Stomach smooth muscle (tissue), 2 donors: ENCODE results near the gene ACBD3.

Experiments
- H3K27ac ChIP-seq: one replicate; pipeline ENCODE4 v1.7.0; 2013; ENCODE audit warnings: mild to moderate bottlenecking, low read length, inconsistent platforms
- H3K27me3 ChIP-seq, 2 donors: one replicate each; pipeline ENCODE4 v1.7.0; 2013; ENCODE audit warnings: low read length in 2 of 2; ENCODE audit not compliant: insufficient read depth in 2 of 2, control insufficient read depth in 1 of 2
- H3K36me3 ChIP-seq, 2 donors: one replicate each; pipeline ENCODE4 v1.7.0; 2013; ENCODE audit warnings: low read length in 2 of 2; ENCODE audit not compliant: control insufficient read depth in 2 of 2, insufficient read depth in 2 of 2
- H3K4me1 ChIP-seq: one replicate; pipeline ENCODE4 v1.7.0; 2013; ENCODE audit warnings: low read length; ENCODE audit not compliant: control insufficient read depth, insufficient read depth
- H3K4me3 ChIP-seq, 2 donors: one replicate each; pipeline ENCODE4 v1.7.0; 2013; ENCODE audit warnings: low read length in 2 of 2
- H3K9ac ChIP-seq, 2 donors: one replicate each; pipeline ENCODE4 v1.7.0; 2013; ENCODE audit warnings: low read length in 2 of 2, mild to moderate bottlenecking in 1 of 2
- H3K9me3 ChIP-seq, 2 donors: one replicate each; pipeline ENCODE4 v1.7.0; 2013; ENCODE audit warnings: low read length in 2 of 2; ENCODE audit not compliant: control insufficient read depth in 2 of 2
- donor health status: healthy.
- donor health status: Pancreatic carcinoma.

Gene ACBD3

GRCh38 chr1:226186124-226187018, at the start of gene ACBD3:
TSS of gene ACBD3 (minus strand) at chr1:226186741. CDS start at chr1:226186675, 66 bp downstream.
- peaks cover 15% of the 10 kb centered on the region for H3K4me1 ChIP-seq
- H3K27me3 ChIP-seq = no peaks in the 10 kb centered on the region
- H3K9me3 ChIP-seq = no peaks in the 10 kb centered on the region
- peak within 1 kb of the TSS; percentile 89 to 91 for H3K4me3 ChIP-seq
- no peaks in the 10 kb centered on the region for H3K36me3 ChIP-seq
- H3K27ac ChIP-seq = peak within 1 kb of the TSS; percentile 89
- H3K9ac ChIP-seq = peak within 1 kb of the TSS; percentile 88 to 98

- no peaks in the 10 kb centered on the region for H3K27me3 ChIP-seq
- H3K4me1 ChIP-seq = no peaks in the 10 kb centered on the region
- peaks cover 0 to 3% of the 10 kb centered on the region in 2 donors for H3K36me3 ChIP-seq
Measured at GRCh38 chr1:226233806-226234205, 47.3 kb upstream of the ACBD3 start.

GRCh38 chr1:226233293-226233692, 46.8 kb upstream of the ACBD3 start:
- H3K9me3 ChIP-seq = no peaks in the 10 kb centered on the region
- H3K9ac ChIP-seq = no peak overlapping the region
- peaks cover 0 to 3% of the 10 kb centered on the region in 2 donors for H3K36me3 ChIP-seq
- no peak overlapping the region for H3K27ac ChIP-seq
- H3K4me3 ChIP-seq = no peak overlapping the region
- H3K27me3 ChIP-seq = no peaks in the 10 kb centered on the region
- H3K4me1 ChIP-seq = no peaks in the 10 kb centered on the region

More at GRCh38 chr1:226233806-226234205, 47.3 kb upstream of the ACBD3 start:
- Histone ChIP-seq H3K9me3 (no peaks in the 10 kb centered on the region), H3K27ac (no peak overlapping the region), H3K9ac (no peak overlapping the region), H3K4me3 (no peak overlapping the region)

GRCh38 chr1:226226601-226227000, 40.1 kb upstream of the ACBD3 start:
- H3K27ac ChIP-seq = no peak overlapping the region
- peaks cover 17 to 27% of the 10 kb centered on the region in 2 donors for H3K27me3 ChIP-seq
- no peak overlapping the region for H3K4me3 ChIP-seq
- no peaks in the 10 kb centered on the region for H3K9me3 ChIP-seq
- peaks cover 8% of the 10 kb centered on the region for H3K4me1 ChIP-seq
- H3K36me3 ChIP-seq = no peaks in the 10 kb centered on the region
- no peak overlapping the region for H3K9ac ChIP-seq

- no peak overlapping the region for H3K27ac ChIP-seq
Measured at GRCh38 chr1:226223786-226224244, 37.3 kb upstream of the ACBD3 start.

GRCh38 chr1:226223157-226223785, 36.7 kb upstream of the ACBD3 start, which contains the start of gene MIXL1:
TSS of gene MIXL1 (plus strand) at chr1:226223664. CDS start at chr1:226223682, 18 bp downstream.
- Histone ChIP-seq H3K36me3 (no peaks in the 10 kb centered on the region), H3K9me3 (no peaks in the 10 kb centered on the region), H3K9ac (no peak within 1 kb of the TSS), H3K4me3 (peak within 1 kb of the TSS in 1 of 2 donors; percentile 57), H3K27me3 (peaks cover 17 to 27% of the 10 kb centered on the region in 2 donors), H3K4me1 (peaks cover 8% of the 10 kb centered on the region), H3K27ac (no peak within 1 kb of the TSS)

More at GRCh38 chr1:226223786-226224244, 37.3 kb upstream of the ACBD3 start:
- no peaks in the 10 kb centered on the region for H3K36me3 ChIP-seq
- peaks cover 17 to 27% of the 10 kb centered on the region in 2 donors for H3K27me3 ChIP-seq
- peaks cover 8% of the 10 kb centered on the region for H3K4me1 ChIP-seq
- no peaks in the 10 kb centered on the region for H3K9me3 ChIP-seq
- H3K9ac ChIP-seq = no peak overlapping the region
- peak overlapping the region in 1 of 2 donors; percentile 57 for H3K4me3 ChIP-seq

- Histone ChIP-seq H3K27ac (no peak overlapping the region), H3K27me3 (peaks cover 17 to 27% of the 10 kb centered on the region in 2 donors), H3K4me3 (no peak overlapping the region), H3K4me1 (peaks cover 8% of the 10 kb centered on the region), H3K9me3 (no peaks in the 10 kb centered on the region), H3K36me3 (no peaks in the 10 kb centered on the region), H3K9ac (no peak overlapping the region)
Measured at GRCh38 chr1:226222686-226223085, 36.1 kb upstream of the ACBD3 start.

- Histone ChIP-seq H3K4me1 (peaks cover 8% of the 10 kb centered on the region), H3K27ac (no peak overlapping the region), H3K4me3 (no peak overlapping the region), H3K9ac (no peak overlapping the region), H3K9me3 (no peaks in the 10 kb centered on the region), H3K27me3 (peaks cover 16 to 27% of the 10 kb centered on the region in 2 donors), H3K36me3 (no peaks in the 10 kb centered on the region)
Measured at GRCh38 chr1:226220473-226221189, 34.1 kb upstream of the ACBD3 start.

GRCh38 chr1:226217273-226217672, 30.7 kb upstream of the ACBD3 start:
- Histone ChIP-seq H3K27me3 (no peaks in the 10 kb centered on the region), H3K9ac (no peak overlapping the region), H3K27ac (no peak overlapping the region), H3K36me3 (no peaks in the 10 kb centered on the region), H3K4me1 (no peaks in the 10 kb centered on the region), H3K9me3 (no peaks in the 10 kb centered on the region), H3K4me3 (no peak overlapping the region)

- Histone ChIP-seq H3K9me3 (no peaks in the 10 kb centered on the region), H3K9ac (no peak overlapping the region)
Measured at GRCh38 chr1:226216056-226216455, 29.5 kb upstream of the ACBD3 start.

More at GRCh38 chr1:226216056-226216455, 29.5 kb upstream of the ACBD3 start:
- Histone ChIP-seq H3K4me3 (no peak overlapping the region), H3K27ac (no peak overlapping the region), H3K4me1 (no peaks in the 10 kb centered on the region), H3K36me3 (no peaks in the 10 kb centered on the region), H3K27me3 (no peaks in the 10 kb centered on the region)
